CD4-positive, alpha-beta T cell treated with Interferon alpha-2 for 1 hour (primary cell): ENCODE data around the gene AFF3.

Experiments
- DNase-seq, 2 donors: peaks; one replicate each; pipeline ENCODE4 v3.0.0-alpha.2; 2020 to 2022

The AFF3 gene

DNA sequence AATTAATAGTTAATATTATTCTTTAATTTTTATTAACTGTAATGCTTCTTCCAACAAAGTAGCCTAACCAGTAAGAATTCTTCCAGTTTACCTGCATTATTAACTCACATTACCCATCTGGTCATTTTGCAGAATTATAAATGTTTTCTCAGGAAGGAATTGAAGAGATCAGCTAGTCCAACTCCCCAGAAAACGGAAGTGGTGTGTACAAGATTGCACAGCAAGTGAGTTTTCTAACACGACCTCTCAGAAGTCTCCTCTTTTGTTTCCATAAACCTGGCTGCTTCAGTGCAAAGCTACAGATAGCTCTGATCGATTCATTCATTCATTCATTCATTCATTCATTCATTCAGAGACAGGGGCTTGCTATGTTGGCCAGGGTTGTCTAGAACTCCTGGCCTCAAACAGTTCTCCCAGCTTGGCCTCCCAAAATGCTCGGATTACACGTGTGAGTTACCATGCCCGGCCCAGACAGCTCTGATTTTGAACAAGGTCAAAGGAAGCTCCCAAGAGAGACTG, 523.8 kb downstream of the AFF3 start:
- no peak for DNase-seq

DNA sequence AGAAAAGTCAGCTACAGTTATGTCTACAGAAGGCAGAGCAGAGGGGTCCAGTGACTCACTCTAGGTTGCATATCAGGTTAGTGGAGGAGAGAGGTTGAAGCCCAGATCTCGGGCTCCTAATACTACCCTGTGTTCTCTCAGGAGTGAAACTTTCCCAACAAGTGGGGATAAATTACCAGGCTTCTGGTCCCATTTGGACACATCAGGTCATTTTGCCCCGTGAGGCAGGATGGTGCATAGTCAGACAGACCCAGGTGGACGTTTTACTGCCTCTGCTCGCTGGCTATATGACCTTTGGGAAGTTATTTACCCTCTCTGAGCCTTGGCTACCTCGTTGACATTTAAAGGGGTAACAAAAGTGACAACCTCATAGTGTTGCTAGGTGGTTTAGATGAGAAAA, 524.6 kb downstream of the AFF3 start:
- DNase-seq, result no peak

DNA sequence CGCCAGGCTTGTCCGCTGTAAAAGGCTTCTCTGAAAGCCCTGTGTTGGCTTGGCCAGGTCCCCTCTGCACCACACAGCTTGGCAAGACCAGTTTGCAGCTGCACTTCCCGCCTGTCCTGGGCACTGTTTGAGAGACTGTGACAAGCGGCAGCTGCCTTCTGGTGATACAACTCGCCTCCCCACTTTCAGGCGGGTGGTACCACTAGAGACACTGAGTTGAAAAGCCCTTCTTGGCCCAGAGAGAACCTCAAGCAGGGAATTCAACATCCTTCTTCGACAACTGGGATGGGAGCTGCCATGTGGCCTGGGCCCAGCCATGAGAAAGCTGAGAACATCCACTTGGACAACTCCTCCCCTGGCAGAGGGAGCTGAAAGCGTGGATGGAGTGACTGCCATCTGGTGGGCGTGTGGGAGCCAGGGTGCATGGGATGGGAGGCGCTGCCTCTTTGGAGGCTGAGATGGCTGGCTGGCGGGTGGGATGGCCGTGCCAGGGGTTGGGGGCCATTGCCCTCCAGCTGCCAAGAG, 527.1 kb downstream of the AFF3 start:
- DNase-seq, result no peak

- DNase-seq, result no peak
Measured at GRCh38 chr2:99613980-99614379, 528.4 kb downstream of the AFF3 start.

- no peak for DNase-seq
Measured at GRCh38 chr2:99611786-99612185, 530.6 kb downstream of the AFF3 start.

- no peak for DNase-seq
Measured at GRCh38 chr2:99611034-99611433, 531.4 kb downstream of the AFF3 start.

DNA sequence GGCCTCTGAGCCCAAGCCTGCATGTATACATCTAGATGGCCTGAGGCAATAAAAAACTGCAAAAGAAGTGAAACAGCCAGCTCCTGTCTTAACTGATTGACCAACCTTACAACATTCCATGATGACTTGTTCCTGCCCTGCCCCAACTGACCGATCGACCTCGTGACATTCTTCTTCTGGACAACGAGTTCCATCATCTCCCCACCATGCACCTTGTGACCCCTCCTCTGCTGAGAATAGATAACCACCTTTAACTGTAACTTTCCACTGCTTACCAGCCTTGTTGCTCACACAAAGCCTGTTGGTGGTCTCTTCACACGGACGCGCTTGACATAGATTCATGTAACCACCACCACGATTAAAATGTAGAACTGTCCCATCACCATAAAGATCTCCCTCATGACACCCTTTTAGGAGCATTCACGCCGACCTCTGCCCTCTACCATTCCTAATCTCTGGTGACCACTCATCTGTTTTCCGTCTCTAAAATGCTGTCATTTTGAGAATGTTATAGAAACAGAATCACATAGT, 532.5 kb downstream of the AFF3 start:
- DNase-seq, result no peak

GRCh38 chr2:99608861-99609260, 533.5 kb downstream of the AFF3 start:
- no peak for DNase-seq

GRCh38 chr2:99607861-99608491, 534.4 kb downstream of the AFF3 start:
- DNase-seq, result no peak

DNA sequence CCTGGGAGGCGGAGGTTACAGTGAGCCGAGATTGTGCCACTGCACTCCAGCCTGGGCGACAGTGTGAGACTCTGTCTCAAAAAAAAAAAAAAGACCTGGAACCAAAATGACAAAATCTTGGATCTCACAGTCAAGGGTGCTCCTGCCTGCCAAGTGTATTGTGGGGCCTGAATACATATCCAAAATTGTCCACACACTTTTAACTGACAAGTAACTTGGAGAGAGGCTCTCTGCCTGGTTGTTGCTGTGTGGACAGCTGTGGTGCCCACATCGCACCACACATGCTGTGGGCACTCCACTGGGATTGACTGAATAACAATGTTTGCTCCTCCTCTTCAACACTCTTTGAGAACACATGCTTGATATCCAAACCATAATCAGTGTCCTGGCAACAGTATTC, 534.9 kb downstream of the AFF3 start:
- DNase-seq, result no peak

DNA sequence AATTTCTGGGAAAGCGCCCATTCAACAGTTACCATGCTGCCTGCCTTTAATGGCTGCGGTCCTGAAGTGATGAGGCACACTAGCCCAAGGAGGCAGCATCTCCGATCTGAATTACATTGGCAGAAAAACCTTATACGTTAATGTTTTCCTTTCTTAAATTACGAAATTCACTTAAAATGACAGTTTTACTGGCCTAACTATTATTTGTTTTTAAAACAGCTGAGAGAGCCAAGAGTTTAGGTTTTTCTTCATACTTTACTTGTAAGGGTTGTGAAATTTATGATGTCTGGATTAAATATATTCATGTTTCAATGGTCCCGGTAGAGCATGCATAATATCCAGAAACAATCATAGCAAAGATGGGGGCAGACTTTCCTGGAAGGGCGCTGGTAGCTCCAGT, 537.4 kb downstream of the AFF3 start:
- DNase-seq, result no peak

DNA sequence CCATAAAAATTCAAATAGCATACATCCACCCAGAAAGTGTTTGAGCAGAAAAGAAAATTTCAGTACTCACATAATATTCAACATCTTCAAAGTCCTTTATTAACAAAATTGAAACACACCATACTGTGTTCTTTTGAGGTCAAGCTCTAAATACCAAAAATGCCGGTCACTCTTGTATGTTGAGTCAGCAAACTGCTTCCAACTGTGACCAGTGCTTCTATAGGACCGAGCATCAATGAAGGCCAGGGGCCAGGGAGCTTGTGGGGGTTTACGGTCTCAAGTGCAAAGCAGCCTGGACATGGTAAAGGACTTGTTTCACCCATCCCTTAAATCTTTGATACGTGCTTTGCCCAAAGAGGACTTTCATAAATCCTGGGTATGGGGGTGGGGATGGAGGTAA, 539.9 kb downstream of the AFF3 start:
- DNase-seq, result no peak

- no peak for DNase-seq
Measured at GRCh38 chr2:99600981-99601651, 541.3 kb downstream of the AFF3 start.

GRCh38 chr2:99598441-99598840, 543.9 kb downstream of the AFF3 start:
- no peak for DNase-seq

DNA sequence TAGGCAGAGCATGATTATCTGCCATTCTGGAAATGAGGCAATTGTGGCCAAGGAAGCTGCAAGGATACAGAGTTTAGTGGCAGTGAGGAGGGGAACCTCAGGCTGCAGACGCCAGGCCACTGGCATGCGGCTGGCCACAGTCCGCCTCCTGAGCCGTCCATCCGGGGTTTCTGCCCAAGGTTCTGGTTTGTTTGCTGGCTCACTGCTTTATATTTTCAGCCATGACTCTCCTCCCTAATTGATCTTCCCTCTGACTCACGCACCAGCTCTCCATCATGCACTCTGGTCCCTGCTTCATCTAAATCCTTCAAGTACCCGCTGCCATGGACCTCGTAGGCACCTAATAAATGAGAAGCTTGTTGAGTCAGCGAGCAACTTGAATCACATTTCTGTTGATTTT, 544.8 kb downstream of the AFF3 start:
- DNase-seq, result no peak

- no peak for DNase-seq
Measured at GRCh38 chr2:99595373-99595772, 547.0 kb downstream of the AFF3 start.

GRCh38 chr2:99593692-99594427, 548.5 kb downstream of the AFF3 start:
- DNase-seq, result no peak

DNA sequence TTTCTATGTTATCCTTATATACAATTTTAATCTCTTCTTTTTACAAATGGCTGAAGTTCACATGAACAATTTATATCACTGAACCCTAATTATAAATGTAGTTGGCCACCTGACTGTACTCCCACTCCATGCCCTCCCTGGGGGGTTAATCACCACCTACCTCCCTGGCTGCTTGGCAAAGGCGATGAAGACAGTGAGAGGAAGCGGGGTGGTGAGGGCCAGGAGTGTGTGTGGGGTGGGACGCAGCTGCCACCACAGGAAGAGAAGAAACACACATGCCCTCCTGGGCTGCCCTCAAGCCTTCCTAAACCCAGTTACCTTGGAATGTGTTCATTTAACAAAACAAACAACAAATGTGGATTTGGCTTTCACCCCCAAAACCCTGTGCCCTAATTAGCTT, 565.6 kb downstream of the AFF3 start:
- no peak for DNase-seq

- no peak for DNase-seq
Measured at GRCh38 chr2:99573634-99574251, 568.6 kb downstream of the AFF3 start.

- DNase-seq, result no peak
Measured at GRCh38 chr2:99572373-99573164, 569.8 kb downstream of the AFF3 start.

GRCh38 chr2:99571954-99572353, 570.4 kb downstream of the AFF3 start:
- no peak for DNase-seq

- DNase-seq, result no peak
Measured at GRCh38 chr2:99571533-99571932, 570.9 kb downstream of the AFF3 start.
